ENCODE results near the gene TLR7. TPM values are rescaled to one million over a fixed set of nuclear protein-coding genes. Genes with fewer than 3 reads are reported as not detected.

TLR7 gene
- total RNA-seq, 1 experiment from 2014 or later, result not detected

DNA sequence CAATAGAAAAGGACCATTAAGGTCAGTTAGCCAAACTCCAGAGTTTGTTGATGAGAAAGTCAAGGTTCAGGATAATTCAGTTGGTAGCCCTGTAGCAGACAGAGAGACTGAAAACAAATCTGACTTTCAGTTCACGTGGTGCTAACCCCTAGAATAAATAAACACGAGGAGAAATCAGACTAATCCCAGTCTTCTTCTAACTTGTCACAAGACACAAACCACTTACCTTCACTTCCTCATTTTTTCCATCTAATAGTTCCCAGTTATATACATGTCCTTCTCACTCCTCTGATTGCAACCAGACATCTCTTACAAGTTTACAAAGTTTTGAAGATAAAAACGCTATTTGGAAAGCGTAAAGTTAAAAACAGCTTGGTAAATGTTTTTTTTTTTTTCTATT is 7.7 kb downstream of the TLR7 start:
- no peak overlapping the region for H3K18ac ChIP-seq (ENCODE audit: insufficient read length, low read depth, low read length)
- H3T11ph ChIP-seq (ENCODE audit: low read length), result no peak overlapping the region
- no peak for DNase-seq
- no peaks in the 10 kb centered on the region for H3K23me2 ChIP-seq (ENCODE audit: insufficient read length, low read depth, low read length, poor library complexity, severe bottlenecking)
- H4K8ac ChIP-seq (replicated peaks; ENCODE audit: insufficient read length, low read depth, low read length), result no peak overlapping the region
- no peaks in the 10 kb centered on the region for H3K79me2 ChIP-seq (ENCODE audit: insufficient read depth, low read length)
- Mint-ChIP-seq H3K27ac (no peak overlapping the region), H3K36me3 (ENCODE audit: insufficient read depth in 1 of 3, low read depth in 3 of 3) (no peaks in the 10 kb centered on the region; a peak in 1 of 7 replicates), H3K9me3 (peaks cover 50 to 56% of the 10 kb centered on the region in 2 experiments), H3K4me3 (no peak overlapping the region), H3K4me1 (peaks cover 9 to 13% of the 10 kb centered on the region in 2 experiments), H3K27me3 (ENCODE audit: low read depth) (no peaks in the 10 kb centered on the region)
- H4K20me1 ChIP-seq (ENCODE audit: control insufficient read depth, insufficient read depth, insufficient read length), result no peaks in the 10 kb centered on the region
- WGBS (ENCODE audit: extremely low coverage, insufficient read length, low lambda C conversion rate), result no CpG with 5 or more reads among the region's 4 CpGs
- H2BK120ac ChIP-seq (ENCODE audit: low read depth, low read length, poor library complexity, severe bottlenecking), result no peak overlapping the region
- H3K9me3 ChIP-seq (ENCODE audit: control insufficient read depth, low read depth, low read length), result no peaks in the 10 kb centered on the region
- no peaks in the 10 kb centered on the region for H3K4me1 ChIP-seq (ENCODE audit: insufficient read depth, low read length)
- H4K91ac ChIP-seq (ENCODE audit: insufficient read length, low read depth, low read length), result no peak overlapping the region
- no peak overlapping the region for H3K4me2 ChIP-seq (ENCODE audit: insufficient read depth, insufficient read length, low read length)
- H3K14ac ChIP-seq (ENCODE audit: insufficient read depth, low read length), result no peak overlapping the region
- H3K27ac ChIP-seq (ENCODE audit: insufficient read length, low read depth, low read length), result no peak overlapping the region
- no peaks in the 10 kb centered on the region for H3K27me3 ChIP-seq (ENCODE audit: insufficient read depth, low read length)
- TF ChIP-seq, protein P1, sequence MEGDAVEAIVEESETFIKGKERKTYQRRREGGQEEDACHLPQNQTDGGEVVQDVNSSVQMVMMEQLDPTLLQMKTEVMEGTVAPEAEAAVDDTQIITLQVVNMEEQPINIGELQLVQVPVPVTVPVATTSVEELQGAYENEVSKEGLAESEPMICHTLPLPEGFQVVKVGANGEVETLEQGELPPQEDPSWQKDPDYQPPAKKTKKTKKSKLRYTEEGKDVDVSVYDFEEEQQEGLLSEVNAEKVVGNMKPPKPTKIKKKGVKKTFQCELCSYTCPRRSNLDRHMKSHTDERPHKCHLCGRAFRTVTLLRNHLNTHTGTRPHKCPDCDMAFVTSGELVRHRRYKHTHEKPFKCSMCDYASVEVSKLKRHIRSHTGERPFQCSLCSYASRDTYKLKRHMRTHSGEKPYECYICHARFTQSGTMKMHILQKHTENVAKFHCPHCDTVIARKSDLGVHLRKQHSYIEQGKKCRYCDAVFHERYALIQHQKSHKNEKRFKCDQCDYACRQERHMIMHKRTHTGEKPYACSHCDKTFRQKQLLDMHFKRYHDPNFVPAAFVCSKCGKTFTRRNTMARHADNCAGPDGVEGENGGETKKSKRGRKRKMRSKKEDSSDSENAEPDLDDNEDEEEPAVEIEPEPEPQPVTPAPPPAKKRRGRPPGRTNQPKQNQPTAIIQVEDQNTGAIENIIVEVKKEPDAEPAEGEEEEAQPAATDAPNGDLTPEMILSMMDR (conservative IDR thresholded peaks at IDR 0.05), result no peak
- no peaks in the 10 kb centered on the region for H3K79me1 ChIP-seq (ENCODE audit: insufficient read depth, low read depth, low read length, poor library complexity, severe bottlenecking)
- H2BK20ac ChIP-seq (ENCODE audit: low read depth, low read length, poor library complexity, severe bottlenecking), result no peak overlapping the region
- H3K9ac ChIP-seq (ENCODE audit: extremely low read depth, insufficient read length, low read length), result no peak overlapping the region
- H3K56ac ChIP-seq (ENCODE audit: insufficient read length, low read depth, low read length), result no peak overlapping the region
- H3K23ac ChIP-seq (ENCODE audit: insufficient read length, low read depth, low read length), result no peak overlapping the region
- no peak overlapping the region for H2BK12ac ChIP-seq (ENCODE audit: insufficient read length, low read depth, low read length)
- H2BK15ac ChIP-seq (ENCODE audit: low read depth, low read length), result no peak overlapping the region
- no peak overlapping the region for H4K5ac ChIP-seq (ENCODE audit: insufficient read length, low read depth, low read length)
- no peak overlapping the region for H2AFZ ChIP-seq (ENCODE audit: low read length)
- H2AK5ac ChIP-seq (ENCODE audit: insufficient read length, low read length), result no peak overlapping the region
- H2BK5ac ChIP-seq (ENCODE audit: insufficient read length, low read length), result no peak overlapping the region
- H3K4ac ChIP-seq (ENCODE audit: low read depth, low read length), result no peak overlapping the region
